Natural killer cell (primary cell): ENCODE results near the gene CCL13. TPM values are rescaled to one million over a fixed set of nuclear protein-coding genes. Genes with fewer than 3 reads are reported as not detected.

Source experiments
- ATAC-seq, 3 donors: fragments of 150-1000 bp in 2 of 3; fragments of 200-7000 bp in 1 of 3; cut with Tn5 transposase; 1 replicate in 1 of 3; 2 replicates in 2 of 3; pipeline ENCODE4 v1.10.0; 2021; ENCODE audit warnings: mild to moderate bottlenecking in 2 of 3, moderate library complexity in 2 of 3
- DNase-seq, 2 donors: peaks; one replicate each; pipeline versions ENCODE4 v3.0.0 to v3.0.0-alpha.2; 2013 to 2021; ENCODE audit warnings: mixed read lengths in 1 of 2
- H3K27ac ChIP-seq: one replicate; pipeline ENCODE4 v1.5.1; 2013; ENCODE audit warnings: mild to moderate bottlenecking, low read length
- H3K27me3 ChIP-seq: one replicate; pipeline ENCODE4 v1.6.1; 2013; ENCODE audit warnings: low read length; ENCODE audit not compliant: control insufficient read depth, insufficient read depth
- H3K36me3 ChIP-seq: one replicate; pipeline ENCODE4 v1.6.1; 2013; ENCODE audit warnings: low read length; ENCODE audit not compliant: control insufficient read depth, insufficient read depth
- H3K4me1 ChIP-seq: one replicate; pipeline ENCODE4 v1.6.1; 2013; ENCODE audit warnings: low read length; ENCODE audit not compliant: control insufficient read depth, insufficient read depth
- H3K4me3 ChIP-seq: one replicate; pipeline ENCODE4 v1.5.1; 2013; ENCODE audit warnings: low read length
- H3K9me3 ChIP-seq: one replicate; pipeline ENCODE4 v1.6.1; 2013; ENCODE audit warnings: low read length; ENCODE audit not compliant: control insufficient read depth, insufficient read depth
- H3K27ac Mint-ChIP-seq, 2 donors: one replicate each; pipeline ENCODE4 v1.8.0; 2022; ENCODE audit warnings: mild to moderate bottlenecking in 2 of 2, mixed read lengths in 2 of 2, moderate library complexity in 1 of 2
- H3K27me3 Mint-ChIP-seq, 2 donors: one replicate each; pipeline ENCODE4 v1.8.0; 2022; ENCODE audit warnings: low read depth in 2 of 2, mixed read lengths in 2 of 2
- H3K36me3 Mint-ChIP-seq: one replicate; pipeline ENCODE4 v1.8.0; 2022; ENCODE audit warnings: mixed read lengths
- H3K4me1 Mint-ChIP-seq, 2 donors: one replicate each; pipeline ENCODE4 v1.8.0; 2022; ENCODE audit warnings: mixed read lengths in 2 of 2
- H3K4me3 Mint-ChIP-seq: one replicate; pipeline ENCODE4 v1.8.0; 2022; ENCODE audit warnings: mild to moderate bottlenecking, moderate library complexity, mixed read lengths
- H3K9me3 Mint-ChIP-seq, 2 donors: one replicate each; pipeline ENCODE4 v1.8.0; 2022; ENCODE audit warnings: mixed read lengths in 2 of 2
- WGBS: methylation state at CpG from one replicate; pipeline ENCODE4 v1.1.7; 2013; ENCODE audit warnings: missing lambda C conversion rate; ENCODE audit not compliant: insufficient coverage; 5-methylcytosine and 5-hydroxymethylcytosine counted together
- intact Hi-C: fragments of 100-400 bp; cut with micrococcal nuclease; formaldehyde crosslinking; loops from one replicate; pipeline ENCODE4 v1.14.2; 2022
- total RNA-seq, 4 donors: library from RNA; stranded (reverse); fragments of 120-200 nt in 1 of 4; gene quantifications; one replicate each; pipeline versions ENCODE4 v1.2.3 to v1.2.4, GENCODE V29; 2013 to 2022
- TF ChIP-seq, protein P1 (sequence below): fragments of 200-600 bp; IDR thresholded peaks from one replicate; pipeline ENCODE4 v1.8.0; 2022; ENCODE audit warnings: antibody characterized with exemption

CCL13 gene
- total RNA-seq, 3 donors from 2014 or later (not counting 1 experiment from before 2014, with no cell fraction given): not detected

DNA sequence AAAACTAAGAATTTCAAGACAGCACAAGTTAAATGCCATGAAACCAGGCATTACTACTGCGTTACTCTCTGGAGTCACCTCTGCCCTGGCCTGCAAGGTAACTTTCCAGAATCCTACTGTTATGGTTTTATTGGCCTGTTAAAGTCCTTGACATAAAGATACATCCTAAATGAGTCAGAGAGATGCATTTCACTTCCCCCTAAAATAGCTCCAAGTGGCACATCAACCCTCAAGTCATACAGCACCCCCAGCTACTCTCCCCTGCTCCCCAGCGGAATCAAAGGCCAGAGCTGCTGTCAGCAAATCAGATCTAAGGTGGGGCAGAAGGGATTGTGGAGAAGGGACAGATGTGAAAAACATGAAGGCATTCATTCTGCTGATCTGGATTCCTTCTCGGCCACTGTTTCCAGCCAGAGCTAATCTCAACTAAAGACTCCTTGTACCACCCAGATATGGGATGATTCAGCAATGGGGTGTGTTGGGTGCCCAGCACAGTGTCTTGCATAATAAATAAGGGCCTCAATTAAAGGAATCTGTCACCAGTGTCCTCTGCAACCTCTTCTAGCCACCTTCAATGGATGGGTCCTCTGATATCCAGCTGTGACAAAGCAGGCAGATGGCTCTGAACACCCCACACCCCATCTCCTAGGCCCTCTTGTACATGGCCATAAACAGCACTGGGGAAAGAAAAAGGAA lies 15.3 kb downstream of the CCL13 start:
- Mint-ChIP-seq H3K27ac (no peak overlapping the region), H3K27me3 (peaks cover 0 to 6% of the 10 kb centered on the region in 2 donors), H3K4me1 (no peaks in the 10 kb centered on the region), H3K36me3 (no peaks in the 10 kb centered on the region), H3K9me3 (no peaks in the 10 kb centered on the region), H3K4me3 (no peak overlapping the region)
- DNase-seq: no peak
- Histone ChIP-seq H3K27me3 (no peaks in the 10 kb centered on the region), H3K4me1 (peaks cover 33% of the 10 kb centered on the region), H3K9me3 (no peaks in the 10 kb centered on the region), H3K27ac (no peak overlapping the region), H3K36me3 (no peaks in the 10 kb centered on the region), H3K4me3 (no peak overlapping the region)
- no peak for ATAC-seq
- 90% methylated on average over 2 of the region's 3 CpGs for WGBS
- intact Hi-C loops: no loop called here
- TF ChIP-seq, protein P1, sequence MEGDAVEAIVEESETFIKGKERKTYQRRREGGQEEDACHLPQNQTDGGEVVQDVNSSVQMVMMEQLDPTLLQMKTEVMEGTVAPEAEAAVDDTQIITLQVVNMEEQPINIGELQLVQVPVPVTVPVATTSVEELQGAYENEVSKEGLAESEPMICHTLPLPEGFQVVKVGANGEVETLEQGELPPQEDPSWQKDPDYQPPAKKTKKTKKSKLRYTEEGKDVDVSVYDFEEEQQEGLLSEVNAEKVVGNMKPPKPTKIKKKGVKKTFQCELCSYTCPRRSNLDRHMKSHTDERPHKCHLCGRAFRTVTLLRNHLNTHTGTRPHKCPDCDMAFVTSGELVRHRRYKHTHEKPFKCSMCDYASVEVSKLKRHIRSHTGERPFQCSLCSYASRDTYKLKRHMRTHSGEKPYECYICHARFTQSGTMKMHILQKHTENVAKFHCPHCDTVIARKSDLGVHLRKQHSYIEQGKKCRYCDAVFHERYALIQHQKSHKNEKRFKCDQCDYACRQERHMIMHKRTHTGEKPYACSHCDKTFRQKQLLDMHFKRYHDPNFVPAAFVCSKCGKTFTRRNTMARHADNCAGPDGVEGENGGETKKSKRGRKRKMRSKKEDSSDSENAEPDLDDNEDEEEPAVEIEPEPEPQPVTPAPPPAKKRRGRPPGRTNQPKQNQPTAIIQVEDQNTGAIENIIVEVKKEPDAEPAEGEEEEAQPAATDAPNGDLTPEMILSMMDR: no peak

DNA sequence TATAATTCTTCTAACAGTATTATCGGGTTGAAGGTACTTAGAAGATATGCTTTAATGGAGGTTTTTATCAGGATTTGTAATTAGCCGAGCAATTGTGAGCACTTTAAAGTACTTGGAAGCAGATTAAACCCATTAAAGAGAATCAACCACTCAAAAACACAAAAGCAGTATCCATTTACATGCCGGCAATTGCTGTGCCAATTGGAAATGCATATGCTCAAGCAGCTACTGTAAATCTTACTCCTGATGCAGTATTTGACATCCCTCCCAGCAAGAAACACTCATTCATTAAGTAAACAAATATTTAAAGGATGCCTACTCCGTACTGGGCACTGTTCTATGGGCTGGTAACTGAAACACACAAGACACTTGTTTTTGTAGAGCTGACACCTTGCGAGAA lies 18.2 kb downstream of the CCL13 start:
- peaks cover 18% of the 10 kb centered on the region for H3K4me1 ChIP-seq
- H3K9me3 ChIP-seq: no peaks in the 10 kb centered on the region
- no peaks in the 10 kb centered on the region for H3K36me3 ChIP-seq
- no peak overlapping the region for H3K27ac Mint-ChIP-seq
- peaks cover 0 to 6% of the 10 kb centered on the region in 2 donors for H3K27me3 Mint-ChIP-seq
- H3K4me3 Mint-ChIP-seq: no peak overlapping the region
- no peak for ATAC-seq
- intact Hi-C loops: no loop called here
- H3K27ac ChIP-seq: no peak overlapping the region
- TF ChIP-seq, protein P1: no peak
- no peak for DNase-seq
- H3K4me1 Mint-ChIP-seq: peaks cover 0 to 6% of the 10 kb centered on the region in 2 donors
- no peaks in the 10 kb centered on the region for H3K9me3 Mint-ChIP-seq
- WGBS: 88% methylated on average over 4 of the region's 5 CpGs
- no peaks in the 10 kb centered on the region for H3K27me3 ChIP-seq
- no peak overlapping the region for H3K4me3 ChIP-seq
- no peaks in the 10 kb centered on the region for H3K36me3 Mint-ChIP-seq

DNA sequence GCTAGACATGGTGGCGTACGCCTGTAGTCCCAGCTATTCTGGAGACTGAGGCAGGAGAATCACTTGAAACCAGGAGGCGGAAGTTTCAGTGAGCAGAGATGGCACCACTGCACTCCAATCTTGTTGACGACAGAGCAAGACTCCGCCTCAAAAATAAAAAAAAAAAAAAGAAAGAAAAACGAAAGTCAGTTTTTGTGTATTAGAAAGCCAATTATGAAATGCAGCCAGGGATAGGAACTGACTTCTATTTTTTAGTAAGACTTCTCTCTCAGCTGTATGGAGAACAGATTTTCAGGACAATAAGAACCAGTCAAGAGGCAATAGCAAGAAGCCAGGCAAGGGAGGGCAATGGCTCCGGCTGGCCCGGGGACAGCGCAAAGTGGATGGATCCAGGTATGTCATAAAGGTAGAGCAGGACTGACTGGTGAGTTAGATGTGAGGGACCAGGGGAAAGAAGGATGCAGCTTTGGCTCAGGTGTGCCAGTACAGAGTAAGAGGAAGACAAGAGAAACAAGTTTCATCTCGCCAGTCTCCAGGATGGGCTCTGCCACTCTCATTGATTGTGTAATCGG lies 19.2 kb downstream of the CCL13 start:
- H3K27me3 ChIP-seq: no peaks in the 10 kb centered on the region
- Mint-ChIP-seq H3K9me3 (no peaks in the 10 kb centered on the region), H3K27me3 (peaks cover 0 to 6% of the 10 kb centered on the region in 2 donors), H3K4me3 (no peak overlapping the region), H3K4me1 (peaks cover 0 to 6% of the 10 kb centered on the region in 2 donors), H3K36me3 (no peaks in the 10 kb centered on the region), H3K27ac (no peak overlapping the region)
- H3K4me1 ChIP-seq: peaks cover 8% of the 10 kb centered on the region
- TF ChIP-seq, protein P1: no peak
- intact Hi-C loops: no loop called here
- DNase-seq: no peak
- no peak overlapping the region for H3K27ac ChIP-seq
- no peak overlapping the region for H3K4me3 ChIP-seq
- no peak for ATAC-seq
- H3K9me3 ChIP-seq: no peaks in the 10 kb centered on the region
- 92% methylated on average over 11 of the region's 11 CpGs for WGBS
- H3K36me3 ChIP-seq: no peaks in the 10 kb centered on the region
